ENCODE measurements around the gene CDK5RAP1.
"Not testable (repeated sequence)": the region's sequence is repeated elsewhere in the genome, so short reads cannot be mapped to it uniquely, and the experiment has no call there.

Gene CDK5RAP1

DNA sequence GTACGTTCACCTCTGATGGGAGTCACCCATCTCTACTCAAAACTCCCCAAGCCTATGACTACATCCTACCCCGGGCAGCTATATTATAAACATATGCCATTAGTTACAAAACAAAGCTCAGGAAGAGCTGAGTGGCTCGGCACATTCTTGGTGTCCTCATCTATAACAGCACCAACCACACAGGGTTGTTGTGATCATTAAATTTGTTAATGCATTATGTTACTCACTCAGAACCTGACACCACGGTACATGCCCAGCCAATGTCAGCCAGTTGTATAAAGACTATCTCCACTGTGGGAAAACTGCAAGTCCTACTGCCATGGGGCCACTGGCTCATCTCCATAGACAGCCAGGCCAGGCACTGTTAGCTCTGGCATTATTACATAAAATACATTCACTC, 7.7 kb downstream of the CDK5RAP1 start:
- Histone ChIP-seq H3K4me2 (ENCODE audit: low read depth, low read length, poor library complexity, severe bottlenecking) (no peak overlapping the region), H4K20me1 (ENCODE audit: low read depth, low read length) (no peaks in the 10 kb centered on the region), H3K9me2 (replicated peaks; ENCODE audit: insufficient read depth, low read length) (no peaks in the 10 kb centered on the region), H3K36me3 (ENCODE audit: low read length) (peaks cover 11% of the 10 kb centered on the region; the same call in 1 of the 2 replicates), H3K27ac (ENCODE audit: low read depth, low read length) (no peak overlapping the region), H2AFZ (ENCODE audit: low read depth, low read length, severe bottlenecking) (no peak overlapping the region), H3K79me2 (ENCODE audit: insufficient read depth, low read length) (peaks cover 14% of the 10 kb centered on the region), H3K27me3 (ENCODE audit: low read length) (no peaks in the 10 kb centered on the region), H3K9me3 (ENCODE audit: insufficient read depth, low read length) (no peaks in the 10 kb centered on the region), H3K4me3 (ENCODE audit: insufficient read depth, low read length, poor library complexity, severe bottlenecking) (no peak overlapping the region), H3K9ac (ENCODE audit: low read length) (no peak overlapping the region), H3F3A (ENCODE audit: insufficient read depth) (no peaks in the 10 kb centered on the region)
- no peak for TF ChIP-seq EZH2phosphoT487 (conservative IDR thresholded peaks at IDR 0.05; ENCODE audit: low read length)
- TF ChIP-seq, protein P1, sequence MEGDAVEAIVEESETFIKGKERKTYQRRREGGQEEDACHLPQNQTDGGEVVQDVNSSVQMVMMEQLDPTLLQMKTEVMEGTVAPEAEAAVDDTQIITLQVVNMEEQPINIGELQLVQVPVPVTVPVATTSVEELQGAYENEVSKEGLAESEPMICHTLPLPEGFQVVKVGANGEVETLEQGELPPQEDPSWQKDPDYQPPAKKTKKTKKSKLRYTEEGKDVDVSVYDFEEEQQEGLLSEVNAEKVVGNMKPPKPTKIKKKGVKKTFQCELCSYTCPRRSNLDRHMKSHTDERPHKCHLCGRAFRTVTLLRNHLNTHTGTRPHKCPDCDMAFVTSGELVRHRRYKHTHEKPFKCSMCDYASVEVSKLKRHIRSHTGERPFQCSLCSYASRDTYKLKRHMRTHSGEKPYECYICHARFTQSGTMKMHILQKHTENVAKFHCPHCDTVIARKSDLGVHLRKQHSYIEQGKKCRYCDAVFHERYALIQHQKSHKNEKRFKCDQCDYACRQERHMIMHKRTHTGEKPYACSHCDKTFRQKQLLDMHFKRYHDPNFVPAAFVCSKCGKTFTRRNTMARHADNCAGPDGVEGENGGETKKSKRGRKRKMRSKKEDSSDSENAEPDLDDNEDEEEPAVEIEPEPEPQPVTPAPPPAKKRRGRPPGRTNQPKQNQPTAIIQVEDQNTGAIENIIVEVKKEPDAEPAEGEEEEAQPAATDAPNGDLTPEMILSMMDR (IDR thresholded peaks at IDR 0.05; ENCODE audit: insufficient read depth, low read length, poor library complexity, severe bottlenecking), result no peak

DNA sequence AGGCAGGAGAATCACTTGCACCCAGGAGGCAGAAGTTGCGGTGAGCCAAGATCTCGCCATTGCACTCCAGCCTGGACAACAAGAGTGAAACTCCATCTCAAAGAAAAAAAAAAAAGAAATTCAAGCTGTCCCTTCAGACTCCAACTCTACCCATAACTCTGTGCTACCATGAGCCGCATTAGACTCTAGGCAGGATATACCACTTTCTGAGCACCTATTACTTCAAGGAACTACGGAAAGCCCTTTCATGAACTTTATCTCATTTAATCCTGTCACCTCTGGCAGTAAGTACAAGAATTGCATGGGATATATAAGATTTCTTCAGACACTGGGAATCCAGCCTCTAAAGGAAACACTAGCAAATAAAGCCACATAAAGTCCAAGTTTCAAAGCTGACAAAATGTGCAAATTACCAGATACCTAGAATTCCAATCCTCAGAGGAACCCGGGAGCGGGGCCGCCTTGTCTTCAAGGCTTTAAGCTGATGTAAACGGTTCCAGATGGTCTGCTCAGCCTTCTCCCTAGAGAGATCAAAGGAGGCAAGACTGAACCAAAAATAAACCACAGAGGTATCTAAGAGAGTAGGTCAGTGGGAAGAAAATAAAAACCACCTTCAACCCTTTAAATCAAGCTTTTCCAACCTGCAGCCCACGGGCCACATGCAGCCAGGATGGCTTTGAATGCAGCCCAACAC, 9.4 kb downstream of the CDK5RAP1 start:
- H3K4me2 ChIP-seq (ENCODE audit: low read depth, low read length, poor library complexity, severe bottlenecking), result no peak overlapping the region

DNA sequence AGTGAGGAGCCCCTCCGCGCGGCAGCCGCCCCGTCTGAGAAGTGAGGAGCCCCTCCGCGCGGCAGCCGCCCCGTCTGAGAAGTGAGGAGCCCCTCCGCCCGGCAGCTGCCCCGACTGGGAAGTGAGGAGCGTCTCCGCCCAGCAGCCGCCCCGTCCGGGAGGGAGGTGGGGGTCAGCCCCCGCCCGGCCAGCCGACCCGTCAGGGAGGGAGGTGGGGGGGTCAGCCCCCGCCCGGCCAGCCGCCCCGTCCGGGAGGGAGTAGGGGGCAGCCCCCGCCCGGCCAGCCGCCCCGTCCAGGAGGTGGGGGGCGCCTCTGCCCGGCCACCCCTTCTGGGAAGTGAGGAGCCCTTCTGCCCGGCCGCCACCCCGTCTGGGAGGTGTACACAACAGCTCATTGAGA, 12.0 kb downstream of the CDK5RAP1 start:
- not testable (repeated sequence) for H3K4me3 ChIP-seq (ENCODE audit: insufficient read depth, low read length, poor library complexity, severe bottlenecking); H3K9me3 ChIP-seq (ENCODE audit: insufficient read depth, low read length); H3K27ac ChIP-seq (ENCODE audit: low read depth, low read length); H2AFZ ChIP-seq (ENCODE audit: low read depth, low read length, severe bottlenecking); H3K4me2 ChIP-seq (ENCODE audit: low read depth, low read length, poor library complexity, severe bottlenecking); H3K79me2 ChIP-seq (ENCODE audit: insufficient read depth, low read length); H3K9ac ChIP-seq (ENCODE audit: low read length); H3K9me2 ChIP-seq (replicated peaks; ENCODE audit: insufficient read depth, low read length); H3K27me3 ChIP-seq (ENCODE audit: low read length); H3F3A ChIP-seq (ENCODE audit: insufficient read depth); H4K20me1 ChIP-seq (ENCODE audit: low read depth, low read length)
- H3K36me3 ChIP-seq (ENCODE audit: low read length), result peaks cover 14% of the 10 kb centered on the region; the same call in 1 of the 2 replicates

More for the DNA sequence above, 9.4 kb downstream of the CDK5RAP1 start:
- H3K9me3 ChIP-seq (ENCODE audit: insufficient read depth, low read length), result no peaks in the 10 kb centered on the region
- H3F3A ChIP-seq (ENCODE audit: insufficient read depth), result no peaks in the 10 kb centered on the region
- H3K36me3 ChIP-seq (ENCODE audit: low read length), result peaks cover 11% of the 10 kb centered on the region; the same call in 1 of the 2 replicates
- H3K4me3 ChIP-seq (ENCODE audit: insufficient read depth, low read length, poor library complexity, severe bottlenecking), result no peak overlapping the region
- H2AFZ ChIP-seq (ENCODE audit: low read depth, low read length, severe bottlenecking), result no peak overlapping the region
- H3K27ac ChIP-seq (ENCODE audit: low read depth, low read length), result no peak overlapping the region
- no peak overlapping the region for H3K9ac ChIP-seq (ENCODE audit: low read length)
- H3K27me3 ChIP-seq (ENCODE audit: low read length), result no peaks in the 10 kb centered on the region
- TF ChIP-seq, protein P1 (IDR thresholded peaks at IDR 0.05; ENCODE audit: insufficient read depth, low read length, poor library complexity, severe bottlenecking), result no peak
- no peaks in the 10 kb centered on the region for H3K9me2 ChIP-seq (replicated peaks; ENCODE audit: insufficient read depth, low read length)
- no peaks in the 10 kb centered on the region for H4K20me1 ChIP-seq (ENCODE audit: low read depth, low read length)
- H3K79me2 ChIP-seq (ENCODE audit: insufficient read depth, low read length), result no peaks in the 10 kb centered on the region

DNA sequence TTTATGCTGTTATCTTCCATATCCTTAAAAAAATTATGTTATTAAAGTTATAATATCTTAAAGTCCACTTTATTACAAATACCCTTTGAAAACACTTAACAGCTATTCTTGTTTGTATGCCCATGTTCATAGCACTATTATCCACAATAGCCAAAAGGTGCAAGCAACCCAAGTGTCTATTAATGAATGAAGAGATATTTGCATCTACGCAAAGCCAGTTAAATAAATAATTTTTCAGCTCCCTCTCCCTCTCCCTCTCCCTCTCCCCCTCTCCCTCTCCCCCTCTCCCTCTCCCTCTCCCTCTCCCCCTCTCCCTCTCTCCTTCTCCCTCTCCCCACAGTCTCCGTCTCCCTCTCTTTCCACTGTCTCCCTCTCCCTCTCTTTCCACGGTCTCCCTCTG, 13.1 kb downstream of the CDK5RAP1 start:
- Histone ChIP-seq H3K27me3 (ENCODE audit: low read length) (no peaks in the 10 kb centered on the region), H3K4me2 (ENCODE audit: low read depth, low read length, poor library complexity, severe bottlenecking) (no peak overlapping the region), H3K4me3 (ENCODE audit: insufficient read depth, low read length, poor library complexity, severe bottlenecking) (no peak overlapping the region), H2AFZ (ENCODE audit: low read depth, low read length, severe bottlenecking) (no peak overlapping the region), H3K9me2 (replicated peaks; ENCODE audit: insufficient read depth, low read length) (no peaks in the 10 kb centered on the region), H3K9me3 (ENCODE audit: insufficient read depth, low read length) (no peaks in the 10 kb centered on the region), H3K9ac (ENCODE audit: low read length) (no peak overlapping the region), H4K20me1 (ENCODE audit: low read depth, low read length) (no peaks in the 10 kb centered on the region), H3K36me3 (ENCODE audit: low read length) (peaks cover 14% of the 10 kb centered on the region; the same call in 1 of the 2 replicates), H3K79me2 (ENCODE audit: insufficient read depth, low read length) (no peaks in the 10 kb centered on the region), H3K27ac (ENCODE audit: low read depth, low read length) (no peak overlapping the region), H3F3A (ENCODE audit: insufficient read depth) (no peaks in the 10 kb centered on the region)
- TF ChIP-seq EZH2phosphoT487 (conservative IDR thresholded peaks at IDR 0.05; ENCODE audit: low read length), result no peak
- TF ChIP-seq, protein P1 (IDR thresholded peaks at IDR 0.05; ENCODE audit: insufficient read depth, low read length, poor library complexity, severe bottlenecking), result no peak

All from SU-DHL-6 (cell line).